ENCODE measurements around the gene GOLIM4. TPM values are rescaled to one million over a fixed set of nuclear protein-coding genes. Genes with fewer than 3 reads are reported as not detected.

GOLIM4 gene
- total RNA-seq, 1 donor from 2014 or later = 50.9 TPM

- Histone ChIP-seq H3K4me1 (no peaks in the 10 kb centered on the region), H3K27ac (no peak overlapping the region), H3K4me3 (no peak overlapping the region), H3K27me3 (no peaks in the 10 kb centered on the region), H3K36me3 (no peaks in the 10 kb centered on the region), H3K9me3 (no peaks in the 10 kb centered on the region)
- ATAC-seq (peak; percentile 83), DNase-seq (no peak)
- TF ChIP-seq CTCF (IDR thresholded peaks at IDR 0.05) = no peak
- intact Hi-C loops (cut with DNase I) = no loop called here
These were observed 7.1 kb upstream of the GOLIM4 start for GRCh38 chr3:168102735-168103410.

GRCh38 chr3:168100777-168101492 lies 5.2 kb upstream of the GOLIM4 start:
- no peak for DNase-seq
- Histone ChIP-seq H3K4me3 (no peak overlapping the region), H3K9me3 (no peaks in the 10 kb centered on the region), H3K4me1 (peaks cover 4% of the 10 kb centered on the region), H3K27ac (no peak overlapping the region), H3K27me3 (no peaks in the 10 kb centered on the region), H3K36me3 (no peaks in the 10 kb centered on the region)
- no peak for TF ChIP-seq CTCF (IDR thresholded peaks at IDR 0.05)
- intact Hi-C loops (cut with DNase I) = no loop called here
- no peak for ATAC-seq

- H3K4me1 ChIP-seq = peaks cover 12% of the 10 kb centered on the region
- ATAC-seq = no peak
- TF ChIP-seq CTCF (IDR thresholded peaks at IDR 0.05) = no peak
- DNase-seq = no peak
- no peaks in the 10 kb centered on the region for H3K9me3 ChIP-seq
- H3K27ac ChIP-seq = no peak overlapping the region
- no peaks in the 10 kb centered on the region for H3K36me3 ChIP-seq
- no peak overlapping the region for H3K4me3 ChIP-seq
- no peaks in the 10 kb centered on the region for H3K27me3 ChIP-seq
- intact Hi-C loops (cut with DNase I) = no loop called here
These were observed 1.7 kb upstream of the GOLIM4 start for GRCh38 chr3:168097381-168097780.

- Histone ChIP-seq H3K4me3 (peak overlapping the region; percentile 85), H3K27me3 (no peaks in the 10 kb centered on the region), H3K36me3 (no peaks in the 10 kb centered on the region), H3K27ac (peak overlapping the region; percentile 91), H3K4me1 (peaks cover 24% of the 10 kb centered on the region), H3K9me3 (no peaks in the 10 kb centered on the region)
- DNase-seq (peak; percentile 79), ATAC-seq (peak; percentile 48)
- intact Hi-C loops (cut with DNase I) = no loop called here
- no peak for TF ChIP-seq CTCF (IDR thresholded peaks at IDR 0.05)
These were observed 507 bp upstream of the GOLIM4 start for GRCh38 chr3:168096210-168096652.

- Histone ChIP-seq H3K27ac (peak overlapping the region; percentile 91), H3K4me3 (peak overlapping the region; percentile 85), H3K9me3 (no peaks in the 10 kb centered on the region), H3K4me1 (peaks cover 33% of the 10 kb centered on the region), H3K27me3 (no peaks in the 10 kb centered on the region), H3K36me3 (no peaks in the 10 kb centered on the region)
- peak; percentile 23 for TF ChIP-seq CTCF (IDR thresholded peaks at IDR 0.05)
- intact Hi-C loops (cut with DNase I) = no loop called here
- ATAC-seq (peak; percentile 55), DNase-seq (peak; percentile 86)
These were observed 680 bp downstream of the GOLIM4 start for GRCh38 chr3:168094877-168095610.
